Panc1 (cell line): ENCODE measurements around the gene NEGR1. TPM values are rescaled to one million over a fixed set of nuclear protein-coding genes. Genes with fewer than 3 reads are reported as not detected.

Source experiments
- ATAC-seq: fragments of 200-7000 bp; cut with Tn5 transposase; 2 replicates; pipeline ENCODE4 v1.9.1; 2020; ENCODE audit warnings: mild to moderate bottlenecking, moderate library complexity
- BruUV-seq: library from RNA; stranded (reverse); fragments of 400-500 nt; replicated peaks from 2 replicates; lab custom pipeline; 2021; lab: Mats Ljungman, UMichigan
- CTCF ChIA-PET: fragments of 300-600 bp; sonication (Branson Sonifier 250); formaldehyde crosslinking; loops from one replicate; lab custom pipeline; 2022; ENCODE audit warnings: antibody characterized with exemption; lab: Charles Lee
- POLR2A ChIA-PET: fragments of 300-600 bp; sonication (Branson Sonifier 250); formaldehyde crosslinking; loops from one replicate; lab custom pipeline; 2022; ENCODE audit warnings: antibody characterized with exemption; lab: Charles Lee
- DNase-seq: peaks from one replicate; pipeline ENCODE4 v3.0.0-alpha.2; 2010; ENCODE audit warnings: low read depth, low spot score
- H3K27ac ChIP-seq: 2 replicates; pipeline ENCODE4 v1.5.1; 2011; ENCODE audit warnings: mild to moderate bottlenecking, low read length, inconsistent platforms
- H3K27me3 ChIP-seq: fragments of 200-500 bp; sonication (Bioruptor generic); 2 replicates; pipeline ENCODE4 v1.6.0; 2014; ENCODE audit warnings: low read length, inconsistent platforms; ENCODE audit not compliant: control insufficient read depth, insufficient read depth
- H3K36me3 ChIP-seq: fragments of 200-500 bp; sonication (Bioruptor generic); 2 replicates; pipeline ENCODE4 v1.5.1; 2014; ENCODE audit warnings: inconsistent platforms, mild to moderate bottlenecking, low read length, moderate library complexity; ENCODE audit not compliant: control insufficient read depth, insufficient read depth
- H3K4me1 ChIP-seq: 2 replicates; pipeline ENCODE4 v1.5.1; 2011; ENCODE audit warnings: inconsistent platforms, mild to moderate bottlenecking, low read length, moderate library complexity; ENCODE audit not compliant: control insufficient read depth, insufficient read depth
- H3K4me3 ChIP-seq, 2 experiments: 2 replicates each; pipeline ENCODE4 v1.5.1; 2011 to 2012; ENCODE audit warnings: low read depth in 2 of 2, low read length in 2 of 2, mild to moderate bottlenecking in 2 of 2, inconsistent platforms in 1 of 2, moderate library complexity in 1 of 2
- H3K9me3 ChIP-seq: fragments of 200-500 bp; sonication (Bioruptor generic); 2 replicates; pipeline ENCODE4 v1.5.1; 2014; ENCODE audit warnings: low read depth, mild to moderate bottlenecking, inconsistent platforms, low read length, moderate library complexity; ENCODE audit not compliant: control insufficient read depth, insufficient read depth
- CTCF ChIP-seq: fragments of 450-650 bp; IDR thresholded peaks from 2 replicates; pipeline ENCODE4 v1.5.1; 2017; ENCODE audit warnings: mild to moderate bottlenecking
- POLR2AphosphoS5 ChIP-seq: IDR thresholded peaks from 2 replicates; pipeline ENCODE4 v1.6.1; 2012; ENCODE audit warnings: mild to moderate bottlenecking, low read depth, low read length, moderate library complexity
- REST ChIP-seq, 2 experiments: IDR thresholded peaks; 2 replicates each; pipeline ENCODE4 v1.6.1; 2011 to 2012; ENCODE audit warnings: low read depth in 2 of 2, control low read depth in 1 of 2, low read length in 1 of 2, mild to moderate bottlenecking in 1 of 2, moderate library complexity in 1 of 2; ENCODE audit not compliant: insufficient read depth in 1 of 2
- SIN3A ChIP-seq: IDR thresholded peaks from 2 replicates; pipeline ENCODE4 v1.6.1; 2012; ENCODE audit warnings: low read depth, mild to moderate bottlenecking, low read length, moderate library complexity, borderline replicate concordance; ENCODE audit not compliant: insufficient read depth
- TCF7L2 ChIP-seq: IDR thresholded peaks from 2 replicates; pipeline ENCODE4 v1.6.1; 2011; ENCODE audit warnings: mild to moderate bottlenecking, low read depth, low read length, inconsistent platforms
- in situ Hi-C: cut with HindIII; loops from 2 replicates; pipeline ENCODE4 v1.10.0; 2016; ENCODE audit warnings: low sequenced_read_pairs, low pct_unique_long_range_greater_than_20kb
- intact Hi-C: fragments of 100-400 bp; cut with micrococcal nuclease; formaldehyde crosslinking; loops from one replicate; pipeline ENCODE4 v1.10.0; 2022; ENCODE audit not compliant: unreplicated experiment
- total RNA-seq: library from RNA; stranded (reverse); gene quantifications from one replicate; pipeline ENCODE4 v1.2.1, GENCODE V29; 2021; ENCODE audit not compliant: unreplicated experiment

The NEGR1 gene
- total RNA-seq, 1 experiment from 2014 or later = 2.7 TPM

DNA sequence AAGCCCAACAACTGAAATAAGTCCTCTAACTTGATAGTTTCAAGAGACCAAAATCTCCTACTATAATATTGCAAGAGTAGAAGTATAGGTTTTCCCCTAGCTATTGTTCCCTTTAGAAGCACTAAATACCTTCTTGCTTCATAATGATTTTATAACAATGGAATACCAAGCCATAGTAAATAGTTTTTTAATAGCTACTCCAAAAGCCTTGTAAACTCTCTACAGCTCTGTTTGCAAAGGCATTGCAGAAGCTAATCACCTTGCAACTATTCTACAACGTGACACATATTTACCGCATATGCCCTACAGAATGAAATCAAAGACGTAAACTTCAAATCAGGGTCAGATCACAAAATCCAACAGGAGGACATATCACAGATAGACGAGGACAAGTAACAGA, 750.0 kb downstream of the NEGR1 start:
- TF ChIP-seq CTCF = no peak
- TF ChIP-seq POLR2AphosphoS5 = no peak
- no peak for TF ChIP-seq TCF7L2
- TF ChIP-seq REST (IDR thresholded peaks at IDR 0.05; ENCODE audit: insufficient read depth in 1 of 2, low read depth in 2 of 2, low read length in 1 of 2) = no peak
- H3K27me3 ChIP-seq = no peaks in the 10 kb centered on the region
- no TSS peak for BruUV-seq
- ChIA-PET POLR2A (no interaction called here), CTCF (no interaction called here)
- H3K27ac ChIP-seq = no peak overlapping the region
- no peak for ATAC-seq
- H3K36me3 ChIP-seq = no peaks in the 10 kb centered on the region
- H3K4me3 ChIP-seq = no peak overlapping the region
- no peaks in the 10 kb centered on the region for H3K4me1 ChIP-seq
- intact Hi-C loops (no loop called here), in situ Hi-C loops (no loop called here)
- H3K9me3 ChIP-seq = no peaks in the 10 kb centered on the region
- no peak for DNase-seq

DNA sequence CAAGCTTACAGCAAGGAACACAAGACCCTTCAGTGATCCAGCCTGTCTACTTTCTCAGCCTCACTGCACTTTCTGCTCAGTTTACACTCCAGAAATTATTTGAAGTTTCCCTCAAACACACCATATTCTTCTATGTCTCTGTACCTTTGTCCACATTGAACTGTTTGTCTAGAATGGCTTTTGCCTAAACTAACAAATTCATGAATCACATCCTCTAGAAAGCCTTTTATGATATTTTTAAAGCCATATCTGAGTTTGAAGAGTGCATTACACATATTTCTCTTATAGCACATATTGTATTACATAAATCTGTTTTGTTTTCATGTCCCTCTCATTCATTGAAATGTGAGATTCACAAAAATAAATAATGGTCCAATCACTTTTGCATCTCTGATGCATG, 755.5 kb downstream of the NEGR1 start:
- TF ChIP-seq REST (IDR thresholded peaks at IDR 0.05; ENCODE audit: insufficient read depth in 1 of 2, low read depth in 2 of 2, low read length in 1 of 2) (no peak), SIN3A (no peak), CTCF (no peak), TCF7L2 (no peak), POLR2AphosphoS5 (no peak)
- no peaks in the 10 kb centered on the region for H3K36me3 ChIP-seq
- H3K9me3 ChIP-seq = no peaks in the 10 kb centered on the region
- H3K27me3 ChIP-seq = no peaks in the 10 kb centered on the region
- ChIA-PET POLR2A (no interaction called here), CTCF (no interaction called here)
- in situ Hi-C loops = no loop called here
- H3K4me1 ChIP-seq = no peaks in the 10 kb centered on the region
- no peak overlapping the region for H3K4me3 ChIP-seq
- no peak for DNase-seq
- intact Hi-C loops = no loop called here
- no peak for ATAC-seq
- H3K27ac ChIP-seq = no peak overlapping the region
- no TSS peak for BruUV-seq
